NCI-H2081 treated with DMSO at 0.1 percent for 48 hours (cell line): ENCODE measurements around the gene TLDC2.

ENCODE experiments used
- DNase-seq: peaks from one replicate; lab custom pipeline; 2025; lab: John Stamatoyannopoulos, UW

The TLDC2 gene

GRCh38 chr20:36849333-36850065, 26.4 kb upstream of the TLDC2 start:
- DNase-seq, result no peak

DNA sequence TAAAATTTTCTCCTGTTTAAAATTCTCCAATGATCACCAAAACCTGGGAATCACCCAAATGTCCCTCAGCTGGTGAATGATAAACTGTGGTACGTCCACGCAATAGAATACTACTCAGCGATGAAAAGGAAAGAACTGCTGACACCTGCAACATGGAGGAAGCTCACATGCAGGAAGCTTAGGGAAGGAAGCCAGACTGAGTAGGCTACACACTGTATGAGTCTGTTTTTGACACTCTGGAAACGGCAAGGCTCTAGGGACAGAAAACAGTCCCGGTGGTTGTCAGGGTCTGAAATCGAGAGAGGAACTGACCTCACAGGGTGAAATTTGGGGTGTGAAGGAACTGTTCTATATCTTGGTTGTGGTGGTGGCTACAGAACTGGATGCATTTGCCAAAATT, 25.2 kb upstream of the TLDC2 start:
- DNase-seq, result no peak

- no peak for DNase-seq
Measured at GRCh38 chr20:36851490-36851889, 24.4 kb upstream of the TLDC2 start.

- no peak for DNase-seq
Measured at GRCh38 chr20:36852187-36852586, 23.8 kb upstream of the TLDC2 start.

GRCh38 chr20:36854348-36855240, 21.3 kb upstream of the TLDC2 start:
- no peak for DNase-seq

DNA sequence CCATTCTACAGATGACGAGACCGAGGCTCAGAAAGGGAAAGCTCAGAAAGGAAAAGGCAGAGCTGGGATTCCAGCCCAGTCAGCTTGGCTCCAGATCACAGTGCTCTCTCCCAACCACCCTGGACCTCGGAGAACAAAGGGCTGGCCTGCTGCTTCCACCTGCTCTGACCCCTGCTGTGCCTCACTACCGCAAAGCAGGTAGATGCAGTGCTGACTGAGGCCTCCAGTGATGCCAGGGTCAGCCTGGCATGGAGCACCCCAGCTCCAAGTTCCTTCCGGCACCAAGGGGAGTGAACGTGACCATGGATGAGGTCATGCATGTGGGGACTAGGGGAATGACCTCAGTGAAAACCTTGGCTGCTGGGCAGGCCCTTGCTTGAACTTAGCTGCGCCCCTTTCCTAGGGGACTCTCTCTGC, 20.7 kb upstream of the TLDC2 start:
- DNase-seq, result no peak

GRCh38 chr20:36856195-36856594, 19.7 kb upstream of the TLDC2 start:
- DNase-seq, result no peak

GRCh38 chr20:36856691-36857635, 19.0 kb upstream of the TLDC2 start:
- DNase-seq, result no peak

DNA sequence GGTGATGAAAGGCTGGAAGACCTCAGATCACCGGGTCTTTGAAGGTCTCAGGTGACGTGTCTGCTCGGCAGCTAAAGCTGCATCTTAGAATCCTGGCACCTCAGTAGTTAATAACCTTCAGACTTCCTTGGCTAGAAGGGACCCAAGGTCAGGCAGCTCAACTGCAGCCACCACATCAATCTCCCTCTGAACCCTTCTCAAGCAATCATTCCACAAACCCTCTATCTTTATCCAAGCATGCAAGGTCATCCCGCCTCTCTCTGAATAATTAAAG, 16.7 kb upstream of the TLDC2 start:
- no peak for DNase-seq

GRCh38 chr20:36859700-36860330, 16.1 kb upstream of the TLDC2 start:
- no peak for DNase-seq

- no peak for DNase-seq
Measured at GRCh38 chr20:36860339-36860738, 15.6 kb upstream of the TLDC2 start.

DNA sequence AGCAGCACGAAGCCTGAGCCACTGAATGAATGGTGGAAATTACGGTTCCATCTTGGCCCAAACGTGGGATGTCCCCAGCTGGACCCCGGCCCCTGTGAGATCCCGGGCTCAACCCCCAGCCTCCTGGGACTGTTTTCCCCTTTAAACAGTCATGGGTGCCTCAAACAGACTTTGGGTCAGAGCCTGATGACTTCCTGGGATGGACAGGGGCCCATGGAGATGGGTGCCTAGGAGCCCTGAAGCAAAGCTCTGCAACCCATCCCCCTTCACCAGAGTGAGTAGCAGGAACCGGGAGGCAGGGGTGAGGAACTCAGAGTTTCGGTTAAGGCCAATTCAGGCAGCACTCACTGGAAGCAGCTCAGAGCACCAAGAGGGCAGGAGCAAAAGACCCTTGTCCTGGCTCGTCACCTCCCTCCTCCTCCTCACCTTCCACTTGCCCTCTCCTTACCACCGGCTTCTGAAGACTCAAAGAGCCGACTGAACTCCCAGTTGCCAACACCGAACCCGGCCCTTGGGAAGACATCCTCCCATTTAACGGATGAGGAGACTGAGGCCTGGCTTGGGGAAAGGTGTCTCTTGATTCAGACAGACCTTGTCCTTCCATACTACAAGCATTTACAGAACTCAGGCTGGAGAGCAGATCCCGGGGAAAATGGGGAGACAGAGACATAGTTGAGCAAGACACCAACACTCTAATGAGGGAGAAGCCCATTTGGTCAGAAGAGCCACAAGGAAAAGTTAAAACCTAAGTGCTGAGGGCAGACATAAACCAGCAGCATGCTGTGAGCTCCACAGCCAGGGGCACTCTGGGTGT, 14.9 kb upstream of the TLDC2 start:
- no peak for DNase-seq

- DNase-seq, result no peak
Measured at GRCh38 chr20:36861625-36861874, 14.4 kb upstream of the TLDC2 start.

- DNase-seq, result no peak
Measured at GRCh38 chr20:36861875-36862801, 13.8 kb upstream of the TLDC2 start.

- DNase-seq, result no peak
Measured at GRCh38 chr20:36862857-36863668, 12.9 kb upstream of the TLDC2 start.

DNA sequence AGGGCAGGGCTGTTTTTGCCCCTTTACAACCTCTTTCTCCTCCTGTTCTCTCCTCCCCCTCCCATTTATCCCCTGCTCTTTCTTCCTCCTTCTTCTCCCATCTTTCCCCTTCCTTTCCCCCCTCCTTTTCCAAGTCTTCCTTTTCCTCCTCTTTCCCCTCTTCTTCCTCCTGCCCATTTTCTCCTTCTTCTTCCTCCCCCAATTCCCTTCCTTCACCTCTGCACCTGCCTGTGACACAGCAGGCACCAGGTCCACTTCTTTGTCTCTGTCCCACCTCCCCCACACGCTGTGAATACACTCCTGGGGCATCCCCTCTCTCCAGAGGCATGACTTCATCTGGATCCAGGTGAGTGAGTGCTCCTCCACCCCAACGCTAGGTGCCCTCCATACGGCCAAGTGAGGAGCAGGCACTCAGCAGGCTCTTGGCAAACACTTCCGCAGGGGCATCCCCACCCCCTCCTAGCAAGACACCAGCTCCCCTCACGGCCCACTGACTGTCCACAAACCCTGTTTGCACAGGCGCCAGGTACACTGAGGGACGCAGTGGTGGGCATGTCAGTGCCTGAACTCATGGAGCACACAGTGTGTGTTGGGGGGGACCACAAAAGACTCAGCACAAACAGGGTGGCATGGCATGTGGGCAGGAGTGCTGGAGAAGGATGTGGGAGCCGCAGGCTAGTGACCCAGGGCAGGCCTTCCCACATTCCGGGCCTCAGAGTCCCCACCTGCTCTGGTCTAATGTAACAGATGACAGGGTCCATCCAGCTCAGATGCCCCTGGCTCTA, 10.7 kb upstream of the TLDC2 start:
- no peak for DNase-seq

DNA sequence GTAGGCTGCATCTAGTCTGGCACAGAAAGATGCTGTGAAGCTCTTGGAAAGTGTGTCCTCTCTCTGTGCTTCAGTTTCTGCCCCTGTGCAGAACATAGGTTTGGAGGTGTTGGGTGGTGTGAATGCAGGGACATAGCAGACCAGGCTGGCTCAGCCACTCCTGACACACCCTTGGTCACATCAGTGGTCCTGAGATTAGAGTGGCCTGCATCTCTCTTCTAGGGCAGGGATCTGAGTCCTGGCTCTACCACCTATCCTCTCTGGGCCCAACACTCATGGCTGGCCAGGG, 10.1 kb upstream of the TLDC2 start:
- DNase-seq, result no peak

DNA sequence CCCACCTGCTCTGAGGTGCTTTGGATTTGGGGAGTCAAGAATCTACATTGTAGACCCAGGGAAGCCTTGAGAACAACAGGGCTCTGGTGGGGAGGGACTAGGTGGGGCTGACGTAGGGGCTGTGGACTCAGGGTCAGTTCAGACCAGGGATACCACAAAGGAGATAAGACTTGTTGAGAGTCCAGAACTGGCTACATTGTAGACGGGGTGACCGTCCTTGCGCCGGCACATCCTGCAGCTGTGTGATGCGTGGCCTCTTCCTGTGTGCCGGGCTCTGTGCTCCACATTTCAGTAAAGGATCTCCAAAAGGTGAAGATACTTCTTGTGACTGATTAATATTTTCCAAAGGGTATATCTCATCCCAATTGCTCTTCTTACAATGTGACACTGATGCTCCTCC, 9.8 kb upstream of the TLDC2 start:
- DNase-seq, result no peak
